Ishikawa (cell line): ENCODE results near the gene PPIB.

Experiments used
- CEBPB ChIP-seq: IDR thresholded peaks from 2 replicates; pipeline ENCODE4 v1.6.1; 2012
- CREB1 ChIP-seq: IDR thresholded peaks from 2 replicates; pipeline ENCODE4 v1.6.1; 2012; ENCODE audit warnings: low read depth
- EGR1 ChIP-seq: IDR thresholded peaks from 2 replicates; pipeline ENCODE4 v1.6.1; 2012
- EP300 ChIP-seq: IDR thresholded peaks from 2 replicates; pipeline ENCODE4 v1.6.1; 2012; ENCODE audit warnings: borderline replicate concordance
- FOXM1 ChIP-seq: IDR thresholded peaks from 2 replicates; pipeline ENCODE4 v1.6.1; 2012; ENCODE audit warnings: low read depth, borderline replicate concordance
- NFIC ChIP-seq: IDR thresholded peaks from 2 replicates; pipeline ENCODE4 v1.6.1; 2012
- RAD21 ChIP-seq: IDR thresholded peaks from 2 replicates; pipeline ENCODE4 v1.6.1; 2012; ENCODE audit warnings: low read depth
- TAF1 ChIP-seq: IDR thresholded peaks from 2 replicates; pipeline ENCODE4 v1.6.1; 2012; ENCODE audit warnings: low read depth, mild to moderate bottlenecking
- TCF12 ChIP-seq: IDR thresholded peaks from 2 replicates; pipeline ENCODE4 v1.6.1; 2012; ENCODE audit warnings: low read depth
- TEAD4 ChIP-seq: IDR thresholded peaks from 2 replicates; pipeline ENCODE4 v1.6.1; 2012
- YY1 ChIP-seq: IDR thresholded peaks from 2 replicates; pipeline ENCODE4 v1.6.1; 2012; ENCODE audit warnings: low read depth
- ZBTB7A ChIP-seq: IDR thresholded peaks from 2 replicates; pipeline ENCODE4 v1.6.1; 2012; ENCODE audit warnings: low read depth
- TF ChIP-seq, protein P1 (sequence below): IDR thresholded peaks from 2 replicates; pipeline ENCODE4 v1.6.1; 2012; ENCODE audit warnings: low read depth, mild to moderate bottlenecking
- TF ChIP-seq, protein P2 (sequence below): IDR thresholded peaks from 2 replicates; pipeline ENCODE4 v1.6.1; 2012
- TF ChIP-seq, protein P3 (sequence below): IDR thresholded peaks from 2 replicates; pipeline ENCODE4 v1.6.1; 2012

PPIB gene

DNA sequence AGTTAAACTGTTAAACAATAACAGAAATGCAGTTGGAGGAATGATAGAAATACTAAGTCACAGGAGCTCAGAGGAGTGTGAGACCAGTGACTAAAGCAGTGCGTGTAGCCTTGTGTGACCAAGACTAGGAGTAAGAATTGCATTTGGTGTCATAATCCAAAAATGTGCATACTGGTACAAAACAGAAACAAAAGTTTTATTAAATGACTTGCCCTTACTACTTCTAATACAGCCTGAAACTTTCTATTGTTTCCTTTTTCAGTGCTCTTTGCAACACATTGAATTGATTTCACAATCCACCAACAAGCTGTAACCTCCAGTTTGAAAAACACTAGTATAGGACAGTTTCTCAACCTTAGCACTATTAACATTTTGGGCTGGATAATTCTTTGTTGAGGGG lies 49.9 kb downstream of the PPIB start:
- TF ChIP-seq, protein P1, sequence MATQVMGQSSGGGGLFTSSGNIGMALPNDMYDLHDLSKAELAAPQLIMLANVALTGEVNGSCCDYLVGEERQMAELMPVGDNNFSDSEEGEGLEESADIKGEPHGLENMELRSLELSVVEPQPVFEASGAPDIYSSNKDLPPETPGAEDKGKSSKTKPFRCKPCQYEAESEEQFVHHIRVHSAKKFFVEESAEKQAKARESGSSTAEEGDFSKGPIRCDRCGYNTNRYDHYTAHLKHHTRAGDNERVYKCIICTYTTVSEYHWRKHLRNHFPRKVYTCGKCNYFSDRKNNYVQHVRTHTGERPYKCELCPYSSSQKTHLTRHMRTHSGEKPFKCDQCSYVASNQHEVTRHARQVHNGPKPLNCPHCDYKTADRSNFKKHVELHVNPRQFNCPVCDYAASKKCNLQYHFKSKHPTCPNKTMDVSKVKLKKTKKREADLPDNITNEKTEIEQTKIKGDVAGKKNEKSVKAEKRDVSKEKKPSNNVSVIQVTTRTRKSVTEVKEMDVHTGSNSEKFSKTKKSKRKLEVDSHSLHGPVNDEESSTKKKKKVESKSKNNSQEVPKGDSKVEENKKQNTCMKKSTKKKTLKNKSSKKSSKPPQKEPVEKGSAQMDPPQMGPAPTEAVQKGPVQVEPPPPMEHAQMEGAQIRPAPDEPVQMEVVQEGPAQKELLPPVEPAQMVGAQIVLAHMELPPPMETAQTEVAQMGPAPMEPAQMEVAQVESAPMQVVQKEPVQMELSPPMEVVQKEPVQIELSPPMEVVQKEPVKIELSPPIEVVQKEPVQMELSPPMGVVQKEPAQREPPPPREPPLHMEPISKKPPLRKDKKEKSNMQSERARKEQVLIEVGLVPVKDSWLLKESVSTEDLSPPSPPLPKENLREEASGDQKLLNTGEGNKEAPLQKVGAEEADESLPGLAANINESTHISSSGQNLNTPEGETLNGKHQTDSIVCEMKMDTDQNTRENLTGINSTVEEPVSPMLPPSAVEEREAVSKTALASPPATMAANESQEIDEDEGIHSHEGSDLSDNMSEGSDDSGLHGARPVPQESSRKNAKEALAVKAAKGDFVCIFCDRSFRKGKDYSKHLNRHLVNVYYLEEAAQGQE = no peak
- TF ChIP-seq NFIC (no peak), TEAD4 (no peak)

DNA sequence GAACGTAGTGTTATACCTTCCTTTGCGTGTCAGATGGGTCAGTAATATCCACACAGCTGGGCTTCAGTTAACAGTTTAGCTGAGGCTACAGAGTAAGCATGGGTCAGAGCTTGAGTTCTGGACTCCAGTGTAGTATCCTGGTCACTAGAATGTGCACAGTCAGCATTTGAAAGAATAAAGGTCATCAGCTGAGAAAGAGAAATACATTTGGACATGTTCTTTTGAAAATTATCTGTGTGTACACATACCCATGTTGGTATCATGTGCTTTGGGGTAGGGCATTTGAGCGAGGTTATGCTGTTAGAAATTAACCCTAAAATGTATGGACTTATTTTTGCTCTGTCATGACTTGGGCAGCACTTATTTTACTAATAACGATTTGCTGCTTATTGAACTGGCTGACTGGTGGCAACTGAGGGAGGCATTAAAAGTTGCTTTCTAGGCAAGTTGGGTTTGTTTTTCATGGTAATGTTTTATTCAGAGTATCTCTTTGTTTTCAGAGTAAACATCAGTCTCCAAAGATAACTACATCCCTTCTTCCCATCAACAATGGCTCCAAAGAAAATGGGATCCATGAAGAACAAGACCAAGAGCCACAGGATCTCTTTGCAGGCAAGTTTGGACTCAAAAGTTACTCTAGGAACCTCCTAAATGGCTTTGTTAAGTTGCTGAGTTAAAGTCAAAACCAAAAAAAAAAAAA lies 50.6 kb downstream of the PPIB start:
- TF ChIP-seq NFIC (no peak), TAF1 (no peak), CEBPB (no peak)

DNA sequence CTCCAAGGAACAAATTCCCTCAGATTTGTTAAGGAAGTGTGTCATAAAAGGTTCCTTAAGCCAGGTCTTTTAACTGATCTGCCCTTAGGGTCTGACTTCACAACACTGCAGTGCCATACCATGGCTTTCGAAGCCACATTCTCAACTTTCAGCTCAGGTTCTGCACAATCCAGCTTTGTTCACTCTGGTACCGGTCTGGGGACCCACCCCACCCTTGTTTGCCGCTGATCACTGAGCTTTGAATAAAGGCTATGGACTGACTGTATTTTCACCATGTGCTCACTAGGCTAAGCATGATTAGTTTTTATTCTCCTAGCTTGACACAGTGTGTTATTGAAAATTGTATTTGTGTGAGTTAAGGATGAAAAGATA lies 51.2 kb downstream of the PPIB start:
- TF ChIP-seq FOXM1 (no peak), EP300 (no peak), TEAD4 (no peak), EGR1 (no peak), YY1 (no peak), ZBTB7A (no peak), RAD21 (no peak), CREB1 (no peak), TCF12 (no peak), CEBPB (no peak)
- TF ChIP-seq, protein P2, sequence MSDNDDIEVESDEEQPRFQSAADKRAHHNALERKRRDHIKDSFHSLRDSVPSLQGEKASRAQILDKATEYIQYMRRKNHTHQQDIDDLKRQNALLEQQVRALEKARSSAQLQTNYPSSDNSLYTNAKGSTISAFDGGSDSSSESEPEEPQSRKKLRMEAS = no peak
- TF ChIP-seq, protein P1 = no peak
- TF ChIP-seq, protein P3, sequence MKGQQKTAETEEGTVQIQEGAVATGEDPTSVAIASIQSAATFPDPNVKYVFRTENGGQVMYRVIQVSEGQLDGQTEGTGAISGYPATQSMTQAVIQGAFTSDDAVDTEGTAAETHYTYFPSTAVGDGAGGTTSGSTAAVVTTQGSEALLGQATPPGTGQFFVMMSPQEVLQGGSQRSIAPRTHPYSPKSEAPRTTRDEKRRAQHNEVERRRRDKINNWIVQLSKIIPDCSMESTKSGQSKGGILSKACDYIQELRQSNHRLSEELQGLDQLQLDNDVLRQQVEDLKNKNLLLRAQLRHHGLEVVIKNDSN = no peak

DNA sequence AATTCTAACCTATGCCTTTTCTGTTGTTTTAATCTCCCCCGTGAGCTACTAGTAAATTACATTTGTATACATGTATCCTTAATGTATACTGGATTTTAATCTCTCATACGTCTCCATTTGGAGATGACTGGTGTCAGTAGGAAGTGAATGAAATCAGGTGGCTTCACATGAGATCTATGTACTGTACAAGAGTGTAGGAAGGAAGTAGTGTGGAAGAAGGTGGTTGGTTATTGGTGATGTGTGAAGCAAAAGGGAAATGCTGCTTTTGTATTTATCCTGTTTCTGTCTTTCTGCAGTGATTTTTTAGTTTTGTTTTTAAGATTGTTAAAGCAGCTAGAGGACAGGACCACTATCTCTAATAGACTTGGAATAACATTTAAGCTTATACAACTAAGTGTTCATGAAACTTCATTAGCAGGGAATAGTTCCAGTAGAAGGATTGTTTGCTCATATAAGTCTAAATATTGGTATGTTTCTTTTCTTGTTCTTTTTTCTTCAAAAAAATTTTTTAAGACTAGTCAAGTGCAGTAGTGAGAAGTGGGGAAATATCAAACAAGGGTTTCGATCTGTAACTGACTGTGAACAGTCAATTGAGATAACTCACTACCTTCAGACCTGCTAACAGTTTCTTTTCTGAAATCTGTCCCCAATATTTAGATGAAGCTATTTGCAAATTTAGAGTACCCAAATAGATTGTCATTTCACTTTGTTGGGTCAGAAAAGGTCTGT lies 51.7 kb downstream of the PPIB start:
- TF ChIP-seq TEAD4 (no peak), EGR1 (no peak), ZBTB7A (no peak), TAF1 (no peak), YY1 (no peak), EP300 (no peak), NFIC (no peak), CEBPB (no peak), CREB1 (no peak), FOXM1 (no peak), RAD21 (no peak)
- TF ChIP-seq, protein P2 = no peak

DNA sequence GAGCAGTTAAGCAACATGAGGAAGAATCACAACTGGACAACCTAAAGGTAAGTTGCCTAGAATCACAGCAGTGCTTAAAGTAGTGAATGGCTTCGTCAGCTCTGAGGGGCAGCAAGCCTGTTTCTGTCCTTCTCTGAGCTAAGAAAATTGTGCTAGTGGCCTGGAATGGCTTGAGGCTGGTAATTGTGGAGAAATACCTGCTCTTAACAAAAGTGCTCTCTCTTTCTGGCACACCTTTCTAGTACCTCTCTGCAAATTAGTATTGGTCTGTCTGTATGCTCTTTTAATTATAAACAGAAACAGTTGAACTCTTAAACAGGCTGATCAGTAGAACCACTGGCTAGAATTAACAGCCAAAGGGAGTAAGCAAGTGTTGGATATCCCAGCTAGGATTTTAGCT lies 55.5 kb downstream of the PPIB start:
- TF ChIP-seq FOXM1 (no peak), CEBPB (no peak), ZBTB7A (no peak), RAD21 (no peak), TAF1 (no peak), TCF12 (no peak), CREB1 (no peak), TEAD4 (no peak), YY1 (no peak), NFIC (no peak), EP300 (no peak)
- TF ChIP-seq, protein P2 = no peak
